ENCODE results near the gene HPSE2. TPM values are rescaled to one million over a fixed set of nuclear protein-coding genes. Genes with fewer than 3 reads are reported as not detected.

The HPSE2 gene
- total RNA-seq, 2 experiments from 2014 or later: not detected

DNA sequence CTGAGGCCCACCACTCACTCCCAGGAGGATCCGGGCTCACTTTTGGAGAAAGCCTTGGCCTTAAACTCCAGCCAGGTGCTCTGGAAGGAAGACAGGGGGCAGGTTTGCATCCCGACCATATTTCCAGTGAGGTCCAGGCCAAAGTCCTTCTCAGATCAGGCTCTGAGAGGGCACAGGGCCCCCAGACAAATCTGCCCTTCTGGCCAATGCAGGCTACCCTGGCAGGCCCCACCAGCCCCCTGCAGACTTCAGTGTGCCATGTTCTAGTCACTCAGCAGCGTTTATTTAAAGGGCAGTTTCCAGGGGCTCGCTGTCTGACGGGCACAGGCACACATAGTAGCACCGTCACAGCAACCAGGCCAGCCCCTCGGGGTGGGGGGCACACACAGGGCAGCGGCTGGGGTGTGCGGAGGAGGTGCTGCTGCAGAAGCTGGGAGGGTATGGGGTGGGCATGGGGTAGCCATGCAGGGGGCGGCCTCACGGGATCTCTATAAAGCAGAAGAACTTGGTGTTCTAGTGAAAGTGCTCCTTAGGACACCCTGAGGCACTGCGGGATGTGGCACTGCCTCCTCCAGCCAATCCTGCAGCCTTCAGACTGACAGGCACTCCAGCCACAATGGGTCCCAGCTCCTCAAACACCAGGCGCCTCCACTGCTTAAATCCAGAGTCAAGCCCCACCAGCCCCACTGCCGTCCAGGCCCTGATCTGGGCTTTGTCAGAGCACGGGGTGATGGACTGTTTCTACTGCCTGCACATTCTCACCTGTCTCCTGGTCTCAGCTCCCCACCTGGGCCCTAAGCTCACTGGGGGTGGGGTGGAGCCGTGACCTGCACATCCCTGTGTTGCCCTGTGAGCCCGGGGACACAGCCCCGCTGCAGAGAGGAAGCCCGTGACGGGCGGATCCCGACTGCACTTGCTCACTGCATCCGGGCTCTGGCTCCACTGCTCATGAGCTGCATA lies 811.1 kb downstream of the HPSE2 start:
- Mint-ChIP-seq H3K9me3 (no peaks in the 10 kb centered on the region), H3K4me1 (ENCODE audit: low read depth) (no peaks in the 10 kb centered on the region), H3K4me3 (no peak overlapping the region), H3K36me3 (ENCODE audit: low read depth) (peaks cover 4% of the 10 kb centered on the region), H3K27ac (no peak overlapping the region), H3K27me3 (no peaks in the 10 kb centered on the region)
- DNase-seq (no peak), ATAC-seq (no peak)
- TF ChIP-seq, protein P1, sequence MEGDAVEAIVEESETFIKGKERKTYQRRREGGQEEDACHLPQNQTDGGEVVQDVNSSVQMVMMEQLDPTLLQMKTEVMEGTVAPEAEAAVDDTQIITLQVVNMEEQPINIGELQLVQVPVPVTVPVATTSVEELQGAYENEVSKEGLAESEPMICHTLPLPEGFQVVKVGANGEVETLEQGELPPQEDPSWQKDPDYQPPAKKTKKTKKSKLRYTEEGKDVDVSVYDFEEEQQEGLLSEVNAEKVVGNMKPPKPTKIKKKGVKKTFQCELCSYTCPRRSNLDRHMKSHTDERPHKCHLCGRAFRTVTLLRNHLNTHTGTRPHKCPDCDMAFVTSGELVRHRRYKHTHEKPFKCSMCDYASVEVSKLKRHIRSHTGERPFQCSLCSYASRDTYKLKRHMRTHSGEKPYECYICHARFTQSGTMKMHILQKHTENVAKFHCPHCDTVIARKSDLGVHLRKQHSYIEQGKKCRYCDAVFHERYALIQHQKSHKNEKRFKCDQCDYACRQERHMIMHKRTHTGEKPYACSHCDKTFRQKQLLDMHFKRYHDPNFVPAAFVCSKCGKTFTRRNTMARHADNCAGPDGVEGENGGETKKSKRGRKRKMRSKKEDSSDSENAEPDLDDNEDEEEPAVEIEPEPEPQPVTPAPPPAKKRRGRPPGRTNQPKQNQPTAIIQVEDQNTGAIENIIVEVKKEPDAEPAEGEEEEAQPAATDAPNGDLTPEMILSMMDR (IDR thresholded peaks at IDR 0.05): no peak
- POLR2A ChIA-PET: interaction anchor here (1.3 kb wide), 1 partner anchor 22 kb away, joined by 3 read pairs; no protein-coding TSS in a partner anchor
- intact Hi-C loops (cut with micrococcal nuclease): no loop called here
- CTCF ChIA-PET: interaction anchor here (1.2 to 2.8 kb wide), 13 partner anchors 10 to 1235 kb away, joined by 3 to 32 read pairs (median 4); partner anchors contain the start of genes ENTPD7, HPS1 and PYROXD2

DNA sequence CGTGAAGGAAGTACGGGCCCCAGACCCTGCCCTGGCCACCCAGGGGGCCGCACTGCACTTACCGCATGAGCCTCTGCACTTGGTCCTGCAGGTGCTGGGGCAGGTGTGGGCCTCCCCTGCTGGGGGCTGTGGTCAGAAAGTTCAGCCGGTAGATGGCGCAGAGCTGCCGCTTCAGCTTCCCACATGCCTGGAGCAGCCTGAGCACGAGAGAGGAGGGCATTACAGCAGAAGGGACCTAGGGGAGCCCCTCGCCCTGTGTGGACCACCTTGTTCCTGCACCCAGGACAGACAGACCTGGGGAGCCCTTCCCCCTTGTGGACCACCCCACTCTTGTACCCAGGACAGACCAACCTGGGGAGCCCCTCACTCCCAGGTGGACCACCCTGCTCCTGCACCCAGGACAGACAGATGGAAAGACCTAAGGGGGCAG lies 811.9 kb downstream of the HPSE2 start:
- ATAC-seq (no peak), DNase-seq (no peak)
- Mint-ChIP-seq H3K27me3 (no peaks in the 10 kb centered on the region), H3K4me3 (no peak overlapping the region), H3K27ac (no peak overlapping the region), H3K36me3 (ENCODE audit: low read depth) (peaks cover 6% of the 10 kb centered on the region), H3K9me3 (no peaks in the 10 kb centered on the region), H3K4me1 (ENCODE audit: low read depth) (no peaks in the 10 kb centered on the region)
- CTCF ChIA-PET: interaction anchor here (1.1 kb wide), 1 partner anchor 12 kb away, joined by 3 read pairs; no protein-coding TSS in a partner anchor
- intact Hi-C loops (cut with micrococcal nuclease): no loop called here
- TF ChIP-seq, protein P1 (IDR thresholded peaks at IDR 0.05): no peak
- POLR2A ChIA-PET: interaction anchor here (0.6 kb wide), 1 partner anchor 534 kb away, joined by 3 read pairs; no protein-coding TSS in a partner anchor

DNA sequence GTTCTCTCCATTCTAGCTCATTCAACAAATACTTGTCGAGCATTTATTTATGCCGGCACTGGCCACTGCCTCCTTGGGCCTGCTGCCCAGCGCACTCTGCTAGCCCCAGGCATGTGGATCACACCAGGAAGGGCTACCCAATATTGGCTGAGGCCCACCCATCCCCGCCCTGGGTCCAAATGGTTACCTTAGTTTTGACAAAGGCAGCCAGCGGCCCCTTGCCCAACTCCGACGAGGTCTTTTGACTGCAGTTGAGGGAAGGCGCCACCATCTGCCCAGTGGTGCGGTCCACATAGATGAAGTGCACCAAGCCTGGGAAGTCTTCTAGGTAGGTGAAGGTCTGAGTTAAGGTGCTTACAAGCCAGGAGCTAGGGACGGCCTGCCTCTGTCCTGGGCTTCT lies 813.5 kb downstream of the HPSE2 start:
- CTCF ChIA-PET: interaction anchor here (1.1 kb wide), 1 partner anchor 13 kb away, joined by 3 read pairs; no protein-coding TSS in a partner anchor
- Mint-ChIP-seq H3K9me3 (no peaks in the 10 kb centered on the region), H3K27me3 (no peaks in the 10 kb centered on the region), H3K27ac (no peak overlapping the region), H3K36me3 (ENCODE audit: low read depth) (peaks cover 6% of the 10 kb centered on the region), H3K4me1 (ENCODE audit: low read depth) (no peaks in the 10 kb centered on the region), H3K4me3 (no peak overlapping the region)
- TF ChIP-seq, protein P1 (IDR thresholded peaks at IDR 0.05): no peak
- intact Hi-C loops (cut with micrococcal nuclease): no loop called here
- POLR2A ChIA-PET: interaction anchor here (1.0 kb wide), 1 partner anchor 22 kb away, joined by 3 read pairs; no protein-coding TSS in a partner anchor
- no peak for ATAC-seq
- DNase-seq: no peak

DNA sequence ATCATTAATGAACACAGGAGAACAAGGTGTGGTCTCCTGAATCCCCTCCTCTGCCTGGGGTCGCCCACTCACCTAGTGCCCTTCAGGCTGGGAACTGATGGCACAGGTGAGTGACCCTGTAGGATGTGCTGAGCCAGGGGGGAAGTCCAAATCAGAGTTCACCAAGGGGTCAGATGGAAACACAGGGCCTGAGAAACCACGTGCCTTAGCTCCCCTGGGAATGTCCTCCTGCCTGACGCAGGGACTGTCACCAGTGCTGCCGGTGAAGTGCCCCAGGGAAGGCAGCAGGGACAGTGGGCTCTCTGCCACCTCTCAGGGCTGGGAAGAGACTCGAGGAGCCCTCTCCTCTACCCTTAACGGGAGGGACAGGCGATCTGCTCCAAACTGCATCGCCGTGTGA lies 814.9 kb downstream of the HPSE2 start:
- no peaks in the 10 kb centered on the region for H3K27me3 Mint-ChIP-seq
- intact Hi-C loops (cut with micrococcal nuclease): no loop called here
- no peaks in the 10 kb centered on the region for H3K4me1 Mint-ChIP-seq (ENCODE audit: low read depth)
- DNase-seq: no peak
- peaks cover 6% of the 10 kb centered on the region for H3K36me3 Mint-ChIP-seq (ENCODE audit: low read depth)
- CTCF ChIA-PET: no interaction called here
- POLR2A ChIA-PET: interaction anchor here (0.9 kb wide), 1 partner anchor 134 kb away, joined by 5 read pairs; no protein-coding TSS in a partner anchor
- no peak overlapping the region for H3K27ac Mint-ChIP-seq
- no peaks in the 10 kb centered on the region for H3K9me3 Mint-ChIP-seq
- TF ChIP-seq, protein P1 (IDR thresholded peaks at IDR 0.05): no peak
- no peak for ATAC-seq
- no peak overlapping the region for H3K4me3 Mint-ChIP-seq
